Activated T-helper 1 cell treated with anti-CD3 and anti-CD28 coated beads, Interleukin-2, amount 50 U/mL, for 16 hours (primary cell): Measurements from ENCODE around the gene ANKRD31.
"Not testable (repeated sequence)": the region's sequence is repeated elsewhere in the genome, so short reads cannot be mapped to it uniquely, and the experiment has no call there.

Experiments used
- DNase-seq, 2 donors: peaks; one replicate each; pipeline ENCODE4 v3.0.0-alpha.2; 2020; ENCODE audit warnings: low read depth in 1 of 2, low spot score in 1 of 2

ANKRD31 gene

GRCh38 chr5:75236322-75237316, at the start of gene ANKRD31:
Gene ANKRD31, minus strand, starts transcription at chr5:75236878. Its CDS starts 192 bp downstream, at chr5:75236686.
- peak; percentile 77 to 85 for DNase-seq

- no peak for DNase-seq
Measured at GRCh38 chr5:75286211-75286773, 49.6 kb upstream of the ANKRD31 start.

GRCh38 chr5:75282581-75282980, 45.9 kb upstream of the ANKRD31 start:
- no peak for DNase-seq

- DNase-seq = no peak
Measured at GRCh38 chr5:75281716-75282465, 45.2 kb upstream of the ANKRD31 start.

- DNase-seq = no peak
Measured at GRCh38 chr5:75279321-75279720, 42.6 kb upstream of the ANKRD31 start.

GRCh38 chr5:75277463-75277862, 40.8 kb upstream of the ANKRD31 start:
- no peak for DNase-seq

GRCh38 chr5:75275756-75276155, 39.1 kb upstream of the ANKRD31 start:
- DNase-seq = no peak

GRCh38 chr5:75275147-75275546, 38.5 kb upstream of the ANKRD31 start:
- no peak for DNase-seq

GRCh38 chr5:75274486-75274885, 37.8 kb upstream of the ANKRD31 start:
- DNase-seq = no peak

- DNase-seq = not testable (repeated sequence)
Measured at GRCh38 chr5:75270605-75271004, 33.9 kb upstream of the ANKRD31 start.

- no peak for DNase-seq
Measured at GRCh38 chr5:75265731-75266130, 29.1 kb upstream of the ANKRD31 start.

- DNase-seq = no peak
Measured at GRCh38 chr5:75262271-75262670, 25.6 kb upstream of the ANKRD31 start.

- no peak for DNase-seq
Measured at GRCh38 chr5:75260708-75261107, 24.0 kb upstream of the ANKRD31 start.

GRCh38 chr5:75250452-75250851, 13.8 kb upstream of the ANKRD31 start:
- not testable (repeated sequence) for DNase-seq

- DNase-seq = no peak
Measured at GRCh38 chr5:75245023-75245422, 8.3 kb upstream of the ANKRD31 start.

- DNase-seq = no peak
Measured at GRCh38 chr5:75243510-75243909, 6.8 kb upstream of the ANKRD31 start.

- DNase-seq = no peak
Measured at GRCh38 chr5:75243100-75243499, 6.4 kb upstream of the ANKRD31 start.

GRCh38 chr5:75242067-75242466, 5.4 kb upstream of the ANKRD31 start:
- no peak for DNase-seq

GRCh38 chr5:75239681-75240080, 3.0 kb upstream of the ANKRD31 start:
- no peak for DNase-seq

GRCh38 chr5:75235711-75236110, 967 bp downstream of the ANKRD31 start:
- no peak for DNase-seq

GRCh38 chr5:75234251-75234650, 2.4 kb downstream of the ANKRD31 start:
- no peak for DNase-seq

- DNase-seq = no peak
Measured at GRCh38 chr5:75226916-75227315, 9.8 kb downstream of the ANKRD31 start.
